Measurements from ENCODE around the gene KLHL26. TPM values are rescaled to one million over a fixed set of nuclear protein-coding genes. Genes with fewer than 3 reads are reported as not detected.

Gene KLHL26
- total RNA-seq, 1 experiment from 2014 or later, result 10.7 TPM

- H3K27ac ChIP-seq (ENCODE audit: insufficient read length, low read depth, low read length), result no peak overlapping the region
- H3K56ac ChIP-seq (ENCODE audit: insufficient read length, low read depth, low read length), result no peak overlapping the region
- no peak overlapping the region for H2BK5ac ChIP-seq (ENCODE audit: insufficient read length, low read length)
- H2BK20ac ChIP-seq (ENCODE audit: low read depth, low read length, poor library complexity, severe bottlenecking), result no peak overlapping the region
- Mint-ChIP-seq H3K4me1 (peaks cover 5 to 11% of the 10 kb centered on the region in 2 experiments), H3K27me3 (ENCODE audit: low read depth) (no peaks in the 10 kb centered on the region), H3K27ac (no peak overlapping the region), H3K9me3 (no peaks in the 10 kb centered on the region), H3K4me3 (no peak overlapping the region), H3K36me3 (ENCODE audit: insufficient read depth in 1 of 3, low read depth in 3 of 3) (peaks cover 0 to 20% (median 14%) of the 10 kb centered on the region in 3 experiments; a peak in 5 of 7 replicates)
- no peak for DNase-seq
- H2AFZ ChIP-seq (ENCODE audit: low read length), result no peak overlapping the region
- H3T11ph ChIP-seq (ENCODE audit: low read length), result no peak overlapping the region
- H3K79me2 ChIP-seq (ENCODE audit: insufficient read depth, low read length), result no peaks in the 10 kb centered on the region
- H3K4me2 ChIP-seq (ENCODE audit: insufficient read depth, insufficient read length, low read length), result no peak overlapping the region
- H3K4ac ChIP-seq (ENCODE audit: low read depth, low read length), result no peak overlapping the region
- H3K9ac ChIP-seq (ENCODE audit: extremely low read depth, insufficient read length, low read length), result no peak overlapping the region
- H4K8ac ChIP-seq (replicated peaks; ENCODE audit: insufficient read length, low read depth, low read length), result no peak overlapping the region
- H4K5ac ChIP-seq (ENCODE audit: insufficient read length, low read depth, low read length), result no peak overlapping the region
- no peak overlapping the region for H2BK15ac ChIP-seq (ENCODE audit: low read depth, low read length)
- TF ChIP-seq CTCF (conservative IDR thresholded peaks at IDR 0.05), result no peak
- WGBS (ENCODE audit: extremely low coverage, insufficient read length, low lambda C conversion rate), result no CpG with 5 or more reads among the region's 38 CpGs
- no peak overlapping the region for H3K14ac ChIP-seq (ENCODE audit: insufficient read depth, low read length)
- H3K27me3 ChIP-seq (ENCODE audit: insufficient read depth, low read length), result no peaks in the 10 kb centered on the region
- H3K18ac ChIP-seq (ENCODE audit: insufficient read length, low read depth, low read length), result no peak overlapping the region
- H2AK5ac ChIP-seq (ENCODE audit: insufficient read length, low read length), result no peak overlapping the region
- H3K4me1 ChIP-seq (ENCODE audit: insufficient read depth, low read length), result no peaks in the 10 kb centered on the region
- H2BK12ac ChIP-seq (ENCODE audit: insufficient read length, low read depth, low read length), result no peak overlapping the region
- no peaks in the 10 kb centered on the region for H4K20me1 ChIP-seq (ENCODE audit: control insufficient read depth, insufficient read depth, insufficient read length)
- H4K91ac ChIP-seq (ENCODE audit: insufficient read length, low read depth, low read length), result no peak overlapping the region
- H3K9me3 ChIP-seq (ENCODE audit: control insufficient read depth, low read depth, low read length), result no peaks in the 10 kb centered on the region
- no peaks in the 10 kb centered on the region for H3K23me2 ChIP-seq (ENCODE audit: insufficient read length, low read depth, low read length, poor library complexity, severe bottlenecking)
- no peak overlapping the region for H2BK120ac ChIP-seq (ENCODE audit: low read depth, low read length, poor library complexity, severe bottlenecking)
- H3K23ac ChIP-seq (ENCODE audit: insufficient read length, low read depth, low read length), result no peak overlapping the region
- no peaks in the 10 kb centered on the region for H3K79me1 ChIP-seq (ENCODE audit: insufficient read depth, low read depth, low read length, poor library complexity, severe bottlenecking)
Measured at GRCh38 chr19:18668252-18668631, 31.4 kb downstream of the KLHL26 start.

Measured in H9 (cell line).